Measurements from ENCODE around the gene VSIG10.
"Not testable (repeated sequence)": the region's sequence is repeated elsewhere in the genome, so short reads cannot be mapped to it uniquely, and the experiment has no call there.

The VSIG10 gene

GRCh38 chr12:118107694-118108093, 3.9 kb upstream of the VSIG10 start:
- DNase-seq (ENCODE audit: low read depth) = no peak

GRCh38 chr12:118107011-118107410, 3.2 kb upstream of the VSIG10 start:
- no peak for DNase-seq (ENCODE audit: low read depth)

GRCh38 chr12:118103201-118103600, 610 bp downstream of the VSIG10 start:
- no peak for DNase-seq (ENCODE audit: low read depth)

- no peak for DNase-seq (ENCODE audit: low read depth)
Observed at GRCh38 chr12:118102609-118103008, 1.2 kb downstream of the VSIG10 start.

GRCh38 chr12:118102070-118102469, 1.7 kb downstream of the VSIG10 start:
- no peak for DNase-seq (ENCODE audit: low read depth)

- no peak for DNase-seq (ENCODE audit: low read depth)
Observed at GRCh38 chr12:118101051-118101450, 2.8 kb downstream of the VSIG10 start.

GRCh38 chr12:118098911-118099671, 4.7 kb downstream of the VSIG10 start:
- no peak for DNase-seq (ENCODE audit: low read depth)

- no peak for DNase-seq (ENCODE audit: low read depth)
Observed at GRCh38 chr12:118098401-118098800, 5.4 kb downstream of the VSIG10 start.

- no peak for DNase-seq (ENCODE audit: low read depth)
Observed at GRCh38 chr12:118094039-118094438, 9.8 kb downstream of the VSIG10 start.

- DNase-seq (ENCODE audit: low read depth) = no peak
Observed at GRCh38 chr12:118089782-118090181, 14.0 kb downstream of the VSIG10 start.

- DNase-seq (ENCODE audit: low read depth) = no peak
Observed at GRCh38 chr12:118082161-118082560, 21.6 kb downstream of the VSIG10 start.

GRCh38 chr12:118081521-118081920, 22.3 kb downstream of the VSIG10 start:
- not testable (repeated sequence) for DNase-seq (ENCODE audit: low read depth)

GRCh38 chr12:118073768-118074167, 30.0 kb downstream of the VSIG10 start:
- no peak for DNase-seq (ENCODE audit: low read depth)

- DNase-seq (ENCODE audit: low read depth) = no peak
Observed at GRCh38 chr12:118070650-118071049, 33.2 kb downstream of the VSIG10 start.

- DNase-seq (ENCODE audit: low read depth) = no peak
Observed at GRCh38 chr12:118068445-118068844, 35.4 kb downstream of the VSIG10 start.

GRCh38 chr12:118065380-118065779, 38.4 kb downstream of the VSIG10 start:
- no peak for DNase-seq (ENCODE audit: low read depth)

GRCh38 chr12:118064608-118065007, 39.2 kb downstream of the VSIG10 start:
- no peak for DNase-seq (ENCODE audit: low read depth)

GRCh38 chr12:118063576-118064391, 40.0 kb downstream of the VSIG10 start:
- DNase-seq (ENCODE audit: low read depth) = no peak

- no peak for DNase-seq (ENCODE audit: low read depth)
Observed at GRCh38 chr12:118061873-118062843, 41.7 kb downstream of the VSIG10 start.

- peak; percentile 52 for DNase-seq (ENCODE audit: low read depth)
Observed at GRCh38 chr12:118061011-118061872, 42.6 kb downstream of the VSIG10 start, which contains the start of gene WSB2. Gene WSB2, minus strand, starts transcription at chr12:118061179. Its CDS starts 131 bp downstream, at chr12:118061048.

Data from activated T-helper 9 cell treated with anti-CD3 and anti-CD28 coated beads, Interleukin-2, amount 50 U/mL, for 16 hours (primary cell).